Ascending aorta (tissue), 2 donors: ENCODE data around the gene P4HA2. TPM values are rescaled to one million over a fixed set of nuclear protein-coding genes. Genes with fewer than 3 reads are reported as not detected.
A peak's percentile ranks its signal among the peaks of the same experiment; 100 is the strongest.

Experiments
- DNase-seq, 2 donors: peaks; one replicate each; pipeline ENCODE4 v3.0.0-alpha.2; 2019; ENCODE audit warnings: low spot score in 2 of 2
- H3K27ac ChIP-seq, 2 donors: fragments of 200-600 bp; sonication (generic); one replicate each; pipeline ENCODE4 v1.5.1; 2016 to 2017; ENCODE audit warnings: mild to moderate bottlenecking in 1 of 2
- H3K27me3 ChIP-seq: fragments of 200-600 bp; sonication (generic); one replicate; pipeline ENCODE4 v1.5.1; 2017
- H3K36me3 ChIP-seq, 2 donors: fragments of 200-600 bp; sonication (generic); one replicate each; pipeline ENCODE4 v1.5.1; 2016
- H3K4me1 ChIP-seq, 2 donors: fragments of 200-600 bp; sonication (generic); one replicate each; pipeline ENCODE4 v1.5.1; 2016 to 2017; ENCODE audit warnings: mild to moderate bottlenecking in 1 of 2
- H3K4me3 ChIP-seq, 2 donors: fragments of 200-600 bp; sonication (generic); one replicate each; pipeline ENCODE4 v1.5.1; 2016 to 2017; ENCODE audit warnings: mild to moderate bottlenecking in 1 of 2
- H3K9me3 ChIP-seq, 2 donors: fragments of 200-600 bp; sonication (generic); one replicate each; pipeline ENCODE4 v1.5.1; 2016
- CTCF ChIP-seq, 3 experiments: fragments of 200-600 bp in 2 of 3; fragments of 450-650 bp in 1 of 3; sonication (generic) in 2 of 3; IDR thresholded peaks; one replicate each; pipeline ENCODE4 v1.5.1; 2016 to 2019; ENCODE audit warnings: antibody characterized with exemption in 3 of 3, mild to moderate bottlenecking in 1 of 3, moderate library complexity in 1 of 3
- intact Hi-C: fragments of 100-400 bp; cut with DNase I; formaldehyde crosslinking; loops from one replicate; pipeline ENCODE4 v1.15.1; 2023
- total RNA-seq: library from RNA; depleted of rRNA; stranded (reverse); fragments of >200 nt; gene quantifications from one replicate; pipeline ENCODE4 v1.1.0, GENCODE V29; 2016

P4HA2 gene
- total RNA-seq, 1 donor from 2014 or later, result 22.6 TPM

DNA sequence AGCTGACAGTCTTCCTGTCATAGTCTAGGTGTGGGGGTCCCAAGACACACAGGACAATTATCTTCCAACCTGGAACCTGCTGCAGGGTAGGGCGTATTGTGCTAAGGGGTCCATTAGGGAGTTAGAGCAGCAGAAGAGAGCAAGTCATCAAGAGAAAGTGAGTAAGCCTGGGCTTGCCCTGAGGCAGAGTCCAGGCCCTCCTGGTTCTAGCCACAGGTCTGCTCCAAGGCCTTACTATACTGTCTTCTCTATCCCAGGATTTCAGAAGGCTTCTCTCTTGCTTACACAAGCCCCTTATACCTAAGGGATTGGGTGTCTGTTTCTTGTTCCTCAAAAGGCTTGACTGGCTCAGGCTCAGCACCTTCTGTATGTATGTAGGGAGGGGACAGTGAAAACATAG is 7.7 kb downstream of the P4HA2 start:
- H3K27me3 ChIP-seq, result no peaks in the 10 kb centered on the region
- no peak for TF ChIP-seq CTCF (IDR thresholded peaks at IDR 0.05)
- peak overlapping the region; percentile 57 to 85 for H3K27ac ChIP-seq
- intact Hi-C loops, result loop anchor here (5.0 to 10.0 kb wide), 2 partner anchors 38 to 275 kb away; partner anchors contain the start of gene IRF1
- H3K36me3 ChIP-seq, result peaks cover 4 to 16% of the 10 kb centered on the region in 2 donors
- peaks cover 29 to 58% of the 10 kb centered on the region in 2 donors for H3K4me1 ChIP-seq
- H3K4me3 ChIP-seq, result no peak overlapping the region
- H3K9me3 ChIP-seq, result no peaks in the 10 kb centered on the region
- no peak for DNase-seq

- Histone ChIP-seq H3K36me3 (peaks cover 6 to 16% of the 10 kb centered on the region in 2 donors), H3K9me3 (no peaks in the 10 kb centered on the region), H3K4me1 (peaks cover 30 to 58% of the 10 kb centered on the region in 2 donors), H3K4me3 (no peak overlapping the region), H3K27ac (peak overlapping the region; percentile 57 to 85), H3K27me3 (no peaks in the 10 kb centered on the region)
- intact Hi-C loops, result loop anchor here (5.0 kb wide), 1 partner anchor 37 kb away; no protein-coding TSS in a partner anchor
- TF ChIP-seq CTCF (IDR thresholded peaks at IDR 0.05), result no peak
- no peak for DNase-seq
Observed at GRCh38 chr5:132219289-132219970, 8.2 kb downstream of the P4HA2 start.

DNA sequence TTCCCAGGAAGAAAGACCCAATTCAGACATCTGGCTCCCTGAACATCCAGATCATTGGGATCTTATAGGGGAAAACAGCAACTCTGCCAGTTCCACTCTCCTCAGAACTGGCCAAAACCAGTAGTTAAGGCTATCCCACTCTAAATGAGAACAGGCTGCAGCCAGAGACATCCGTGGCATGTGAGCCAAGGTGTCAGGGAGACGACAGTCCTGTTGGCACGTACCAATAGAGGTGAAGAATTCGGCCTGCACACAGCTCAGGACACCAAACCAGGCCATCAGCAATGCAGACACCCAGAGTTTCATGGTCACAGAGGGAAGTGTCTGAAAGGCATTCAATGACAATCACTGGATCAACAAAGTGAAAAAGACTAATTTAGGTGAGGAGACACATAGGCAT is 9.3 kb downstream of the P4HA2 start:
- DNase-seq, result no peak
- H3K27me3 ChIP-seq, result no peaks in the 10 kb centered on the region
- peaks cover 23 to 49% of the 10 kb centered on the region in 2 donors for H3K4me1 ChIP-seq
- no peaks in the 10 kb centered on the region for H3K9me3 ChIP-seq
- H3K36me3 ChIP-seq, result peaks cover 17 to 22% of the 10 kb centered on the region in 2 donors
- no peak for TF ChIP-seq CTCF (IDR thresholded peaks at IDR 0.05)
- H3K27ac ChIP-seq, result peak overlapping the region in 1 of 2 donors; percentile 85
- no peak overlapping the region for H3K4me3 ChIP-seq
- intact Hi-C loops, result loop anchor here (5.0 kb wide), 1 partner anchor 36 kb away; no protein-coding TSS in a partner anchor

GRCh38 chr5:132215329-132215728 is 12.3 kb downstream of the P4HA2 start:
- H3K27me3 ChIP-seq, result no peaks in the 10 kb centered on the region
- intact Hi-C loops, result loop anchor here (5.0 kb wide), 1 partner anchor 33 kb away; no protein-coding TSS in a partner anchor
- H3K27ac ChIP-seq, result peak overlapping the region; percentile 96 to 97
- TF ChIP-seq CTCF (IDR thresholded peaks at IDR 0.05), result no peak
- H3K36me3 ChIP-seq, result peaks cover 34 to 51% of the 10 kb centered on the region in 2 donors
- no peaks in the 10 kb centered on the region for H3K9me3 ChIP-seq
- H3K4me3 ChIP-seq, result no peak overlapping the region
- DNase-seq, result peak; percentile 92 to 98
- peaks cover 6 to 20% of the 10 kb centered on the region in 2 donors for H3K4me1 ChIP-seq

GRCh38 chr5:132214491-132214890 is 13.2 kb downstream of the P4HA2 start:
- Histone ChIP-seq H3K4me1 (peaks cover 6 to 12% of the 10 kb centered on the region in 2 donors), H3K9me3 (no peaks in the 10 kb centered on the region), H3K4me3 (no peak overlapping the region), H3K36me3 (peaks cover 42 to 59% of the 10 kb centered on the region in 2 donors), H3K27ac (peak overlapping the region; percentile 96 to 97), H3K27me3 (no peaks in the 10 kb centered on the region)
- TF ChIP-seq CTCF (IDR thresholded peaks at IDR 0.05), result no peak
- DNase-seq, result no peak
- intact Hi-C loops, result no loop called here
